ENCODE data around the gene PIK3R6.

DNA sequence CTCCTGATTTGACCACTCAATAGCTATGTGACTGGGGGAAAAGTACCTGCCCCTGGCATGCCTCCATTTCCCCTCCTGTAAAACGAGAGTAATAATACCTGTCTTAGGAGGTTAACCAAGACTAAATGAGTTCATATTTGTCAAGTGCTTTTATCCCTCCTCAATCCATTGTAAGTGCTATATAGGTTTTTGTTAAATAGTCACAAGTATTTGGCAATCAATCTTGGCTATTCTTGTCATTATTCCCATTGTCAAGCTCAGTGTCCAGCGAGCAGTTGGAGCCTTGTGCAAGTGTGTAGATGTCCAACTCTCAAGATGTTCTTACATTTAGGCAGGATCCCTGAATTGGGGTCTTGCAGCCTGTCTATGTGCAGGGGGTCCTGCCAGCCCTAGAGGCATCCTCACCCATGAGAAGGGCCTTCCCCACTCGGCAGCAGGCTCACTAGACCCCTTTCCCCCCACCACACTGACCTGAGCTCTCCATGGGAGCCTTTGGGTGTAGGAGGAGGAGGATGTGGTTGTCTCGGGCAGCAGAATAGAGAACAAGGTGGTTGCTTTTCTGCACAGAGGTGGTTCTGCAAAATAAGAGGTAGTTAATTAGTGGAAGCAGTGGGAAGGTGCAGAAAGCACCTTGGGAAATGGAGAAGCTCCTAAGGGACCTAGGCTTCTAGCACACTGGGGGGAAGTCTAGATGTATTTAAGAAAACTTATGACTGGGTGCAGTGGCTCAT, 18.0 kb downstream of the PIK3R6 start:
- TF ChIP-seq, protein P1, sequence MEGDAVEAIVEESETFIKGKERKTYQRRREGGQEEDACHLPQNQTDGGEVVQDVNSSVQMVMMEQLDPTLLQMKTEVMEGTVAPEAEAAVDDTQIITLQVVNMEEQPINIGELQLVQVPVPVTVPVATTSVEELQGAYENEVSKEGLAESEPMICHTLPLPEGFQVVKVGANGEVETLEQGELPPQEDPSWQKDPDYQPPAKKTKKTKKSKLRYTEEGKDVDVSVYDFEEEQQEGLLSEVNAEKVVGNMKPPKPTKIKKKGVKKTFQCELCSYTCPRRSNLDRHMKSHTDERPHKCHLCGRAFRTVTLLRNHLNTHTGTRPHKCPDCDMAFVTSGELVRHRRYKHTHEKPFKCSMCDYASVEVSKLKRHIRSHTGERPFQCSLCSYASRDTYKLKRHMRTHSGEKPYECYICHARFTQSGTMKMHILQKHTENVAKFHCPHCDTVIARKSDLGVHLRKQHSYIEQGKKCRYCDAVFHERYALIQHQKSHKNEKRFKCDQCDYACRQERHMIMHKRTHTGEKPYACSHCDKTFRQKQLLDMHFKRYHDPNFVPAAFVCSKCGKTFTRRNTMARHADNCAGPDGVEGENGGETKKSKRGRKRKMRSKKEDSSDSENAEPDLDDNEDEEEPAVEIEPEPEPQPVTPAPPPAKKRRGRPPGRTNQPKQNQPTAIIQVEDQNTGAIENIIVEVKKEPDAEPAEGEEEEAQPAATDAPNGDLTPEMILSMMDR (IDR thresholded peaks at IDR 0.05) = no peak
- TF ChIP-seq POLR2A (IDR thresholded peaks at IDR 0.05) = no peak
